Kidney capillary endothelial cell (primary cell): ENCODE data around the gene SLC43A3.

Experiments
- DNase-seq: peaks from one replicate; pipeline ENCODE4 v3.0.0-alpha.2; 2018; ENCODE audit warnings: low spot score

Gene SLC43A3

GRCh38 chr11:57357310-57357709 is 69.6 kb downstream of the SLC43A3 start:
- DNase-seq = no peak
